GM12873 (cell line): ENCODE measurements around the gene PRKCE.

Experiments used
- CTCF ChIP-seq: IDR thresholded peaks from 2 replicates; pipeline ENCODE4 v1.5.1; 2012; ENCODE audit warnings: low read depth, mild to moderate bottlenecking, moderate library complexity, low read length, control low read depth; ENCODE audit not compliant: insufficient read depth; ENCODE audit errors: missing control alignments

The PRKCE gene

GRCh38 chr2:45672138-45672537 is 20.7 kb downstream of the PRKCE start:
- no peak for TF ChIP-seq CTCF

GRCh38 chr2:45674035-45674816 is 22.8 kb downstream of the PRKCE start:
- TF ChIP-seq CTCF = no peak

- no peak for TF ChIP-seq CTCF
These were observed 23.9 kb downstream of the PRKCE start for GRCh38 chr2:45675263-45675812.

GRCh38 chr2:45676088-45676487 is 24.6 kb downstream of the PRKCE start:
- no peak for TF ChIP-seq CTCF

- no peak for TF ChIP-seq CTCF
These were observed 27.4 kb downstream of the PRKCE start for GRCh38 chr2:45678791-45679348.

- no peak for TF ChIP-seq CTCF
These were observed 29.0 kb downstream of the PRKCE start for GRCh38 chr2:45680351-45680967.

GRCh38 chr2:45681675-45682074 is 30.2 kb downstream of the PRKCE start:
- no peak for TF ChIP-seq CTCF
